Stimulated activated CD4-positive, alpha-beta T cell treated with anti-CD3 and anti-CD28 coated beads, TNF-alpha, amount 100 ng/mL, for 1 hour (primary cell): ENCODE data around the gene SP6.

ENCODE experiments used
- DNase-seq, 3 donors: peaks; one replicate each; pipeline ENCODE4 v3.0.0-alpha.2; 2020; ENCODE audit warnings: low read depth in 3 of 3, low spot score in 1 of 3

The SP6 gene

DNA sequence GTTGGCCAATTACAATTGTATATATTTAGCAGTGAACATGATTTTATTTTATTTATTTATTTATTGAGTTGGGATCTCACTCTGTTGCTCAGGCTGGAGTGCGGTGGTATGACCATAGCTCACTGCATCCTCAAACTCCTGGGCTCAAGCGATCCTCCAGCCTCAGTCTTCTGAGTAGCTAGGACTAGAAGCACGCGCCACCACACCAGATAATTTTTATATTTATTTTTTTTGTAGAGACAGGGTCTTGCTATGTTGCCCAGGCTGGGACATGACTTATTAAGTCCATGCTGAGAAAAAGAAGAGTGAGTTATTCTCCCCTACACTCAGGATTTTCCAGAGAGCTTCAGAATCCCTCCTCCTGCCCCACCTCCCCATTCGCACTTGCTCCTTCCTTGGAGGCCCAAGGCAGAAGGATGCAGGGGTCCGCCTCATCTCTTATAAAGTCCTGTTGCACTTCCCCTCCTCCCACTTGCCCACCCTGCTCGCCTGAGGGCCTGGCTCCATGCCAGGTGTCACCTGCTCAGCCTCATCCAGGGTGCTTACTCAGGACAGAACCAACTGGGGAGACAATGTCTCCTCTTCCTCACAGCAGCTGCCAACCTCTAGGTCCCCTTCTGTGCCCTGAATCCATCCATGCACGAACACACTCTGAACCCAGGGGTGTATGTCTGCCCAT is 29.0 kb upstream of the SP6 start:
- no peak for DNase-seq

DNA sequence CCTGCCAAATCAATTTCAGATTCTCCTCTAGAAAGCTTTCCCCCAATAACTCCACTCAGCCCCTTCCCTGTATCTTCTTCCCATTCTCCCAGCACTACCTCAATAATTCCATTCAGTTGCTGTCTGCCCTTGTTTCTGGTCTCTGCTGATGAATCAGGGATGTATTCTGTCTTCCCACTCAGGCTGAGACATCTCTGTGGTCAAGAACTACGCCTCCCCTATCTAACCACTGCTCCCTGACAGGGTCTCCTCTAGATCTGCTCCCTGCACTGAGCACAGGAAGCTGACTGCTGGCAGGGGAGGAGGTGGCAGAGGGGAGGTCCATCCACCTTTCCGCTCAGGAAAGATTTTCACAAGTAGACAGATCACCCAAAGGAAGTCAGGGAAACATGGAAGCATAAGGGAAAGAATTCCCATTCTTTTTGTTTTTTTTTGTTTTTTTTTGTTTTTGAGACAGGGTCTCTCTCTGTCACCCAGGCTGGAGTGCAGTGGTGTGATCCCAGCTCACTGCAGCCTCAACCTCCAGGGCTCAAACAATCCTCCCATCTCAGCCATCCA is 28.1 kb upstream of the SP6 start:
- DNase-seq, result no peak

DNA sequence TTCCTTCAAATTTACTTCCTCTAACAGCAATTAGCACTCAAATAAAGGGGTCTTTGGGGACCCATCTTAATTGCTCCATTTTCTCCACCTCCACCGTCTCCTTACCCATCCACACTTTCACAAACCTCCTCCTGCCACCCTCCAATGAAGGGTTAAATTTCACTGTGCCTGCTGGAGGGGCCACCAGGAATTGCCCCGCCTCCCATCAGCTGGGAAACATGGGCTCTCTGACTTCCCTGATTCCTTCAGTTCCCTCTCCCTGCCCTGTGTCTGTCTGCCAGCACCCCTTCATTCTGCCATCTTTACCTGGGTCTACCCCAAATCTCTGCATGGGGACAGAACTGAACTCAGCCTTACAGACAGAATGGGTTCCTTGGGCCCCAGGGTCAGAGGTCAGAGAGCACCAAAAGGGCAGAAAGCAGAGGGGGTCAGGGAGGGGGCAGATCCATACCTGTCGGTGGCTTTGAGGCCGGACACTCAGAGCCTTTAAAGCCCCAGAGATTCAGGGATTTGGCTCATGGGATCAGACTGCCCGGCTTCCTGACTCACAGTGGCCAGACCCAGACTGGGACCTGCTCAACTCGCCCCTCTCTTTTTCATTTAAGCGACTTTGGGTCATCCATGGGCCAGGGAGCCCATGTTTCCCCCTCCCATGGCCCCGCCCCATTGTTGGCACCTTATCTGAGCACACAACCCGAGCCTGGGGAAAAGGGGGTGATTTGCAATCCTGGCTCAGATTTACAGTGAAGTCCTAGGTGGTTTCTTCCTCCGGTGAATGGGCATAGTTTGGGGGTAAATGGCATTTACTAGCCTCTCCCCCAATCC is 27.5 kb upstream of the SP6 start:
- no peak for DNase-seq

DNA sequence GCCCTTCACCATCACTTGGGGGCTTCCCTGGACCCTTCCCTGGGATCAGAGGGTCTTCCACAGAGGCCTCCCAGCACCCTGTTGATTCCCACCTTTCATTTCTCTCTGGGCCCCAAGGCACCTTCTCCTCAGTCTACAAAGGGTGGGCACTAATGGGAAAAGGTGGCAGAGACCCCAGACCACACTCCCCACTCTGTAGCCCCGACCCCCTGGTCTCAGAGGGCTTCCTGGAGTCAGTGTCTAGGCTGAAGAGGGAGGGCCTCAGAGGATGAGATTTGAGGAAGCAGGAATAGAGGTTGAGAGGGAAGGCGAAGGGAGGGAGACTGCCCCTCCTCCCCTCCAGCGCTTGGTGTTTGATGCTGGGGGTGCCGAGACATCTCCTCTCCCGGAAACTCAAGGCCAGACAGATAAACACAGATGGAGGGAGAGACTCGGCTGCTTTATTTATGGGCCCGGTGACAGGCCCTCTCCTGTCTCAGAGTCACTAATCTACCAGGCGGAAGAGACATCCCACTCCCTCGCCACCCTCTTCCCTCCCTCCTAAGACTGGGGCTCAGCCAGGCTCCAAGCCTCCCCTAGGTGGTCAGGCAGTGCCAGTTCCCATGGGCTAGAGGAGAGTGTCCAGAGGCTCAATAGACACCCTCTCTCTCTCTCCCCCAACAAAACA is 26.5 kb upstream of the SP6 start:
- DNase-seq, result no peak

DNA sequence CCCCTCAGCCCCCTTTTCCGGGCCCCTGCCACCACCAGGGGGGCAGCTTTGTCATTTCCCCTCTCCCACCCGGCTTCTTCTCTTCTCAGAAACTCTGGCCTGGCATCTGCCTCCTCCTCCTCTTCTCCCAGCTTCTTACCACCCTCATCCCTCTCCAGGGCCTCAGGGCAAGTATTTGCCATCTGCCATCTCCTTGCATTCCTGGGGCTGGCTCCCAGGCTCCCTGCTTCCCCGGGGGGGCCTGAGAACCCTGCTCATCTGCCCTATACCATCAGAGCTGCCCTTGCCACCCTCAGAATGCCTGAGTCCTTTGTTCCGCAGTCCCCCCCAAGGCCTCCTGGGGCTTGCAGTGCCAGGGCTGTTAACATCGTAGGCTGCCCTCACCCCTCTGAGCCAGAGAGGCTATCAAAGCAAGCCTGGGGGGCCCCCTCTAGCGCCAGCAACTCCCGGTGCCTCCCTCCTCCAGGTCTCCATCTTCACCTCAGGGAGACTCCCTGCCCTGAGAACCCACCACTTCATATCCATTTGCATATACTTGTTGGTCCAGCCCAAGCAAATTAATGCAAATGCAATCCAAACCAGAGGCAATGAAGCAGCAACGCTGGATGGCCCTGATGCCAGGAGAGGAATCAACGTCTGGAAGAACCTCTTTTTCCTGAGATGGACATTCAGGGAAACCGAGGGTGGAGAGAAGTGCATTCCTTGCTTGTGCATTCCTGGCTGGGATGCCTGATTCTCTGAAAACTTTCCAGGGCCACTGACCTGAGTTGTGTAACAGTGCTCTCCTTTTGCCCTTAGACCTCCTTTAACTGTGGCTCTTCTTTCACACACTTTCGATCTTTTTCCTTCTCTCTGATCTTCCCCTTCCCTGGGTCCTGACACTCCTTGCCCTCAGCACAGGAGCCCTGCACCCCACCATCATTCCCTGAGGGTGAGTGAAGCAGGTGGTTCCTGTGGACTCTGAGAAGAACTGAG is 24.3 kb upstream of the SP6 start:
- no peak for DNase-seq

DNA sequence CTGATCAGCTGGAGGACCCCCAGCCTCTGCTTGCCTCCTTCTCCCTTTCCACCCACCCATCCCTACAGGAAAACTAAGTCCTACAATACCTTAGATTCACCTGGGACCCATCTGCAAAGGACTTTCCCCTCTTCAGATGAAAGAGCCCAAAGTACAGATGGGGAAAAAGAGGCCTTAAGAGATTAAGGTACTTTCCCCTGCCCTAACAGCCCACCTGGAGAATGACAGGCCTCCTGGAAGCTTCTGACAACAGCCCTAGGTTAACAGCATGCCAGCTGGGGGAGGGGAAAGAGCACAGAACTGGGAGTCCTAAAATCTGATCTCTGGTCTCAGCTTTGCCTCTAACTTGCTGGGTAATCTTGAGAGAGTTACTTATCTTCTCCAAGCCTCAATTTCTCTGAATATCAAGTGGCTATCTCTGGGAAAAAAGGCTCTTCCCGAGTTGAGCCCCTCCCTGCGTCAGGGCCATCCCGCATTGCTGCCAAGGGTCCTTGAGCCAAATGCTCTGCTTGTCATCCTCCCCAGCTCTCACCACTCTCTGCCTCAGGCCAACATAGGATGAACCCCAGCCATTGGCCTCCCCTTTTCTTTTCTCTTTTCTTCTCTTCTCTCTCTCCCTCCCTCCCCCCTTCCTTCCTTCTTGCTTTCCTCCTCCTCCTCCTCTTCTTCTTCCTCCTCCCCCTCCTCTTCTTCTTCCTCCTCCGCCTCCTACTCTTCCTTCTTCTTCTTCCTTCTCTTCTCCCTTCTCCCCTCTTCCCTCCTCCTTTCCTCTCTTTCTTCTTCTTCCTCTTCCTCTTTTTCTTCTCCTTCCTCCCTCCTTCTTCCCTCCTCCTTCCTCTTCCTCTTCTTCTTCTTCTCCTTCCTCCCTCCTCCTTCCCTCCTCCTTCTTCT is 22.5 kb upstream of the SP6 start:
- DNase-seq, result no peak

DNA sequence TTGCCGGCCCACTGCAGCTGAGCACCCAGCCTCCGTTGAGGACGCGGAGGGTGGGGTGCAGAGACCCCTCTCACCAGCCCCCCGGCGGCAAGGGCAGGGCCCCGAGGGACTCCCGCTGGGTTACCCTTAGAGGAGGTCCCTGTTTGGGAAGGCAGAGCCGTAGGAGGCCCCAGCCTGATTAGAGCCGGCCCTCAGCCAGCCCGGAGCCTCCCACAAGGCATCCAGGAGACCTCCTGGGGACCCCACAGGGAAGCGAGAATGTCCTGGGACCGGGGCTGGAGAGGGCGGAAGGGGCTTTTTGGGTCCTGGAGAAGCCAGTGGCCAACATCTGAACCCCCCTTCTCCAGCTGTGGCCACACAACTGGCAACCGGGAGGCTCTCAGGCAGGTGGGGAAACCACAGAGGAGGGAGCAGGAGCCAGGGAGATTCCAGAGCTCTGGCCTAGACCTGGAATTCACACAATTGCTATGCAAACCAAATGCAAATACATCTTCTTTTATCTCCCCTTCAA is 21.7 kb upstream of the SP6 start:
- DNase-seq, result no peak

DNA sequence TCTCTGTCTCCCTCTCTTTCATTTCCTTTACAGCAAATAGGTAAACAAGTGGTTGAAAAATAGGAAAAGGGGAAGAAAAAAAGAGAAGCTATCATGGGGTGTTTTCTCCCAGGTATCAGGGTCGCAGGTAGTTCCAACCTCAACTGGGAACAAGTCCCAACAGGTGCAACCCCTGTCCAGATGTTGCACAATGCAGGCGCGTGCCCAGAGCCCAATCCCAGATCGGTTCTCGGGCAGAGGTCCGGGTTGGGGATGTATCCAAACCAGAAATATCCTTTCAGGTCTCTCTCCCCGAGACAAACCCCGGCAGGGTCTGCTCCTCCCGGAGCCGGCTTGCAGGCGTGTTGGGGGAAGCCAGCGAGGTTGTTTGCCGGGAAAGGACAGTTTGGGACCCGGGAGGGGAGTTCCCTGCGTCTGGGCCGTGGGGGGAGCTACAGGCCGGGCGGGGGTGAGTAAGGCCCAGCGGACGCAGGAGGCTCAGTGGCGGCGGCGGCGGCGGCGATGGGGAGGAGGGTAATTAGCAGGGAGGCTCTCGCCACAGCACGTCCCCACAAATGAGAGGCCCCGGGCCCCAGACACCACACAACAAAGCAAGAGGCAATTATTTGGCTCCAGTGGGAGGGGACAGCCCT is 21.2 kb upstream of the SP6 start:
- DNase-seq, result no peak

DNA sequence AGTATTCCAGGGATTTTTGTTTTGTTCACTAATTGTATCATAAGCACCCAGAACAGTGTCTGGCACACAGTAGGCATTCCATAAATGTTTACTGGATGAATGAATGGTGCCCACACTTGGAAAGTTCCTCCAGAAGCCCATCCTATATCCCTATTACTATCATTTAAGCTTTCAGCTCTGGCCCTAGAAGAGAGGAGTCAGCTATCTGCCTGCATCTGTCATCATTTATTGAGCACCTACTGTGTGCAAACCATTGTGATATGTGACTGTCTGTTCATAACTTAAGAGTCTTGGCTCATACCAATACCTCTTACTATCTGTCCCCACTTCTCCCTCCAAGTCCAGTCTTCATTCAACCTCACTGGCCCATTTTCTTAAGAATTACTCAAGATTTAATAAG is 20.1 kb upstream of the SP6 start:
- DNase-seq, result no peak

DNA sequence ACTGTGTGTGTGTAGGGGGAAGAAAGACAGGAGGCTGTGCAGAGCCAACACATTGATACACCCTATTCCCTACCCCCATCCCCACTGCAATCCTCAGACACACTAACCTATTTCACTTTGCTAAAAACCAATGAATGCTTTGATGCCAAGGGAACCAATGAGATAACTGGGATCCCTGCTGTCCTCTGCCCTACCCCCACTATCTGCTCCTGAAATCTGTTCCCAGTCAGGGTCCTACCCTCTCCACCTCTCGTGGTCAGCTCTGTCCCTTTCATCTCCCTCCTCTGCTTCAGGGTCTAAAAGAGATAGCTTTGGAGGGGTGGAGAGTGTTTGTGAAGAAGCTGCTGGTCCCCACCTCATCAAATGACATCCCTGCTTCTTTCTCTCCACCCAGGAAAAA is 19.1 kb upstream of the SP6 start:
- DNase-seq, result no peak

DNA sequence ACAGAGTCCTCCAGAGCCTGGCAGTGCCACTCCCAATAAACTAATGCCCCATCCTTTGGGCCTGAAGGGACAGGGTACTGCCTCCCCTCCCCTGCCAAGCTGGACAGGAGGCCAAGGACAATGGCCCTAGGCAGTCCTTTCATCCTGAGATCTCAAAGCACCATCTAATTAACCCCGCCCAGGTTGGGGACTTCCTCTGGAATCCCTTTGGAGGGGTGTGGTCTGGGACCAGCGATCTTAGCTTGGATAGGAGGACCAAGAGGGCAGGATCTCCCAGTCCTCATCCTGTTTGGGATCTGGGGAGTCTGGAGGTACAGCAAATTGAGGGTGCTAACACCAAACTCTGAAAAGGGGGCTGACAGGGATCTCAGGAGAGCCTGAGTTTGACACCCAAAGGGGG is 18.2 kb upstream of the SP6 start:
- DNase-seq, result no peak

DNA sequence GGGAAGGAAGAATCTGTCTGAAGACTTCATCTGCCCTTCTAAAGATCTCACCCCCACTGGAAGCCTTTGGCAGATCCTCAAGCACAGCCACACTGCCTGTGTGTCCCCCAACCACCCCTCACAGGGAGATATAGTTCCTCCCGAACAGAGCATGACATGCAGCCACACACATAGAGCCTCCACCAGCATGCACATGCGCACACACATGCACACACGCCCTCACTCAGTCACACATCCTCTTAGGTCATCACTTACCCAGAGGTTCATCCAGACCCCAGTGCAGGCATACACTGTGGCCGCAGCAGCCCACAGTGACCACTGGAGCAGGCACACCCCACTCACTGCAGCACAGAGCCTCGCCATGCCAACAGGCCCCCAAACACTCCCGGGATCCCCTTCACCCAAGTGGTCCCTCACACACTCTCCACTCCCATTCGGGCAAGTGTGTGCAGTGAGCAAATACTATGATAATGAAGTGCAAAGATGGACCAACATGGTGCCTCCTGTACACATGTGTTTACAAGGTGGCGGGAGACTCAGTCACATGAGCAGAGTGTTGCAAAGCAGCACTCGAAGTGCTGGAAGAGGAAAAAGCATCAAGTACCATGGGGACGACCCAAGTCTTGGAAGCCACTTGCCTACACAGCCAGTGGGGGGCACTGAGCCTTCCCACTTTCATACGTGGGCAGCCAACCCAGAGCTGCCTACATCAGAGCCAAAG is 17.0 kb upstream of the SP6 start:
- no peak for DNase-seq

DNA sequence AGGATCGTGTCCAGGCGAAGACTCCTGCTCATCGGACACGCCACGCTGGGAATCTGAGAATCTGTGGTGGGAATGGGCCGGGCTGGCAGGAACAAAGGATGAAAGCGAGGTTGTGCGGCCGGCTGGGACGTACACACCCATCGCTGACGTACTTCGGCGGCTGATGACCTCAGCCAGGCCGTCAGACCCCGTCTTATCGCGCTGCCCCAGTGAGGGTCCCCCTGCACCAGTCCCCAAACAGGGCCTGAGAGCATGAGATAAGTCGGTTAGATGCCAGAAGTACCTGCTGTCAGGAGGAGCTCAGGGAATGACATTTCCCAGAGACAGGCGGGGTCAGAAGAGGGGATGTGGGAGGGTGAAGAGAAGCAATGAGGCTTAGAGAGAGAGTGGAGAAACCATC is 16.0 kb upstream of the SP6 start:
- no peak for DNase-seq

DNA sequence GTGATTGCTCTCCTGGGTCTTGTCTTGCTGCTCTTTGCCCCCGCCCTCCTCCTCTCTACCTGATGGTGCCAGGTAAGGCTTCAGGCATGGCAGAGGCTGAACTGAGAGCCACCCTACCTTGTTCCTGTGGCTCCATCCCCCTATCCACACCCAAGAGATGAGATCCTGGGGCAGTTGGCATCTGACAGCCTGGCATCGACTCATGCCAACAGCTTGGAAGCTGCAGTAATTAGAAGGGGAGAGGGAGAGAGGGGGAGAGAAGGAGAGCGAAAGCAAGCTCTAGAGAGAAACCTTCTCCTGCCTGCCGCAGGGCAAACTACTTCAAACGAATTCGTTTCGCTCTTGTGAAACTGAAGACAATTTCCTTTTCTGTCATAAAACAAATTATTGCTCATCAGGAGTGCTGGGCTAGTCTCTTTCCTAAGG is 13.8 kb upstream of the SP6 start:
- DNase-seq, result no peak

DNA sequence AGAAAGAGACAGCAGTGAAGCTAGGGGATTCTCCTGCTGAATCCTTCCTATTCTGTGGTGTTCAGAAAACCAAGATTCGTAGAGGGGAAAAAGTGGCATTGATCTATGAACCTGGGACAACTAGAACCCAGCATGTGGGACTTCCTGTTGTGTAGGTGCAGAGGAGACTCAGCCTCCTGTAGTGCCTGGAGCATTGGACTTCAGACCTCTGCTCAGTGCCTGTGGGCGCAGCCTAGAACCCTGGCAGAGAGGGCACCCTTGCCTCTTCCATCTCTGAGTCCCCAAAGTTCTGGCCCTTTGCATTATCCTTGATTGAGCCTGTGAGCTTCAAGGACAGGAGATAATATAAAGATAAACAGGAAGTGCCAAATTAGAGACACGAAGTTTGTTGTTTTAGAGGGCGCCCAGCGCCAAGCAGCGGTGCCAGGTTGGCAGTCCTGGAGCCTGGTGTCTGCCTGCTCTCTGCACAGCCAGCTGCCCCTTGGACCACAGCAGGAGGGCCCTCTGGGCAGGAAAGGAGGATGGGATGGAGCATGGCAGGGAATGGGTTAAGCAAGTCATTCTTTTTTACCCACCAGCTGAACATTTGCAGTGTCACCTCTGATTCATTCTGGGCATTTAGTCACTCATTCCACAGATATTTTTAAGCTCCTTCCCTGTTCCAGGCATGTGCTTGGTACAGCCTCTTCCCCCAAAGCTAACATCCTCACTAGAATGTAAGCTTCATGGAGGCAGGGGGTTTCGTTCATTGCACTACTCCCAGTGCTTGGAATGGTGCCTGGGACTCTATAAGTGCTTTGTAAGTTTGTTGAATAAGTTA is 11.9 kb upstream of the SP6 start:
- no peak for DNase-seq

DNA sequence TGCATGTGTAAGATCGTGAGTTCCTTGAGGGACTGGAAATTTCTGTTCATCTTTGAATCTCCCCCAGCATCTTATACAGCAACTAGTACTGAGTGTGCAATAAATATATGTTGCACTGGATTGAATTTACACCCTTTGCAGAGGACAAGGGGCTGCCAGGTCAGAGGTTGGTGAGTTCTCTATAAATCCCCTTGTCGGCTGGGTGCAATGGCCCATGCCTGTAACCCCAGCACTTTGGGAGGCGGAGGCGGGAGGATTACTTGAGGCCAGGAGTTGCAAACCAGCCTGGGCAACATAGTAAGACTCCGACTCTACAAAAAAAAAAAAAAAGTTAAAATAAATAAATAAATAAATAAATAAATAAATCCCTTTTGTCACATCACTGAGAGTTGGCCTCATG is 9.4 kb upstream of the SP6 start:
- DNase-seq, result no peak

DNA sequence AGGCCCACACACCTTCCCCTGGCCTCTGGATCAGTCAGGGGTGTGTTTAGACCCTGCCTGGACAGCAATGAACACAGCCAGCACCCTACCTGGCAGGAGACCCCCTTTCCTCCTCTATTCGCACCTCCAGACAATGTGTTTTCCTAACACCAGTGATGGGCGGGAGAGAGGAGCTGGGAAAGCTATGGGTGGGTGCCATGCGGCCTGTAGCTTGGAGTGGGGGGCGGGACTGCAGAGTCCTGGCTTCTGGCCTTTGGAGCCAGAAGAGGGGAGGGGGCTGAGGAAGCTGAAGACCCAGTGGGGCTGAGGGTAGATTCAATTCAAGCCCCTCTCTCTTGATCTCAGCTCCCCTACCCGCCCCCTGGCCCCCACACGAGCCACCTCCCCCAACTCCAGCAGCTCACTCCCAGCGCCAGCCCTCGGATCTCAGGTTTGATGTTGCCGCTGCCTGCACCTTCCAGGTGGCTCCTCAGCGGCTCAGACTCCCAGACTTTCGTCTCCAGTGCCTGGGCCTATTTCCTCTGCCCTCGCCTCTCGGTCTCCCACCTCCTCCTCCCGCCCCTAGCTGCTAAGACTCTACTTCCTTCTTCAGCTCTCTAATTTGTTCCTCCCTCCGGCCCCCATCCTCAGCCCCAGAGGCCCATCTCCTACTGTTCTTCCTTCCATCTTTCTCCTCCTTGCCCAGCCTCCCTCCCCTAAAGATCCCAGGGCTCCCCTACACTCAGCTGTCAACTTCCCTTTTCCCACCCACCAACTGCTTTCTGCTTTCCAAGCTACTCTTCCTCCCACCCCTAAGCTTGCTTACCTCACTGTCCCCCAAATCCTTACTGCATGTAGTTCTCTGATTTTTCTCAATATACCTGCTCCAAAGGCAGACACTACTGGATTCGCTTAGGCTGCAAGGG is 6.8 kb upstream of the SP6 start:
- no peak for DNase-seq
